A673 (cell line): ENCODE results near the gene PLIN4. TPM values are rescaled to one million over a fixed set of nuclear protein-coding genes. Genes with fewer than 3 reads are reported as not detected.

Experiments
- BruUV-seq: library from RNA; stranded (reverse); fragments of 400-500 nt; replicated peaks from 2 replicates; lab custom pipeline; 2021; lab: Mats Ljungman, UMichigan
- CTCF ChIA-PET: fragments of 300-600 bp; sonication (Branson Sonifier 250); formaldehyde crosslinking; loops from one replicate; lab custom pipeline; 2022; ENCODE audit warnings: antibody characterized with exemption; lab: Charles Lee
- POLR2A ChIA-PET: fragments of 300-600 bp; sonication (Branson Sonifier 250); formaldehyde crosslinking; loops from one replicate; lab custom pipeline; 2022; ENCODE audit warnings: antibody characterized with exemption; ENCODE audit not compliant: low non-redundant PET; lab: Charles Lee
- DNase-seq: peaks from one replicate; pipeline ENCODE4 v3.0.0-alpha.2; 2015; ENCODE audit warnings: low spot score
- H3K27ac ChIP-seq: fragments of 200-600 bp; sonication (generic); 2 replicates; pipeline ENCODE4 v1.5.1; 2016; ENCODE audit warnings: mixed run types, low read depth, mild to moderate bottlenecking, mixed read lengths, antibody characterized with exemption, low read length; ENCODE audit not compliant: poor library complexity, severe bottlenecking
- H3K27me3 ChIP-seq: fragments of 200-600 bp; sonication (generic); replicated peaks from 2 replicates; pipeline ENCODE4 v1.6.1; 2017; ENCODE audit warnings: mixed run types, low read depth, mild to moderate bottlenecking, mixed read lengths, antibody characterized with exemption, low read length; ENCODE audit not compliant: insufficient read depth, poor library complexity
- H3K36me3 ChIP-seq: fragments of 200-600 bp; sonication (generic); 2 replicates; pipeline ENCODE4 v1.6.1; 2016; ENCODE audit warnings: mixed run types, mild to moderate bottlenecking, mixed read lengths, antibody characterized with exemption, low read length; ENCODE audit not compliant: insufficient read depth, poor library complexity, severe bottlenecking
- H3K4me1 ChIP-seq: fragments of 200-600 bp; sonication (generic); 2 replicates; pipeline ENCODE4 v1.6.1; 2017; ENCODE audit warnings: mixed run types, mild to moderate bottlenecking, mixed read lengths, antibody characterized with exemption, low read length; ENCODE audit not compliant: insufficient read depth, poor library complexity, severe bottlenecking
- H3K4me3 ChIP-seq: fragments of 200-600 bp; sonication (generic); 2 replicates; pipeline ENCODE4 v1.5.1; 2016; ENCODE audit warnings: low read depth, mixed run types, mild to moderate bottlenecking, mixed read lengths, low read length; ENCODE audit not compliant: poor library complexity, severe bottlenecking
- H3K9me3 ChIP-seq: fragments of 200-600 bp; sonication (generic); 2 replicates; pipeline ENCODE4 v1.6.1; 2016; ENCODE audit warnings: mixed run types, low read depth, mild to moderate bottlenecking, mixed read lengths, antibody characterized with exemption, low read length; ENCODE audit not compliant: poor library complexity, severe bottlenecking
- EZH2 ChIP-seq: fragments of 200-600 bp; sonication (generic); IDR thresholded peaks from 2 replicates; pipeline ENCODE4 v1.6.1; 2017; ENCODE audit warnings: borderline replicate concordance, low read depth, mild to moderate bottlenecking, mixed read lengths, antibody characterized with exemption, low read length; ENCODE audit not compliant: poor library complexity, severe bottlenecking
- intact Hi-C: fragments of 100-400 bp; cut with micrococcal nuclease; formaldehyde crosslinking; loops from one replicate; pipeline ENCODE4 v1.10.0; 2022; ENCODE audit not compliant: unreplicated experiment
- total RNA-seq: library from RNA; stranded (reverse); gene quantifications from 2 replicates; pipeline ENCODE4 v1.2.3, GENCODE V29; 2021
- TF ChIP-seq, protein P1 (sequence below): fragments of 300-800, 200-600 bp; sonication (generic); conservative IDR thresholded peaks from 2 replicates; pipeline ENCODE4 v1.5.1; 2017; ENCODE audit warnings: low read depth, mild to moderate bottlenecking, antibody characterized with exemption, low read length, moderate library complexity, mixed read lengths

Gene PLIN4
- total RNA-seq, 1 experiment from 2014 or later, result 1.0 TPM

DNA sequence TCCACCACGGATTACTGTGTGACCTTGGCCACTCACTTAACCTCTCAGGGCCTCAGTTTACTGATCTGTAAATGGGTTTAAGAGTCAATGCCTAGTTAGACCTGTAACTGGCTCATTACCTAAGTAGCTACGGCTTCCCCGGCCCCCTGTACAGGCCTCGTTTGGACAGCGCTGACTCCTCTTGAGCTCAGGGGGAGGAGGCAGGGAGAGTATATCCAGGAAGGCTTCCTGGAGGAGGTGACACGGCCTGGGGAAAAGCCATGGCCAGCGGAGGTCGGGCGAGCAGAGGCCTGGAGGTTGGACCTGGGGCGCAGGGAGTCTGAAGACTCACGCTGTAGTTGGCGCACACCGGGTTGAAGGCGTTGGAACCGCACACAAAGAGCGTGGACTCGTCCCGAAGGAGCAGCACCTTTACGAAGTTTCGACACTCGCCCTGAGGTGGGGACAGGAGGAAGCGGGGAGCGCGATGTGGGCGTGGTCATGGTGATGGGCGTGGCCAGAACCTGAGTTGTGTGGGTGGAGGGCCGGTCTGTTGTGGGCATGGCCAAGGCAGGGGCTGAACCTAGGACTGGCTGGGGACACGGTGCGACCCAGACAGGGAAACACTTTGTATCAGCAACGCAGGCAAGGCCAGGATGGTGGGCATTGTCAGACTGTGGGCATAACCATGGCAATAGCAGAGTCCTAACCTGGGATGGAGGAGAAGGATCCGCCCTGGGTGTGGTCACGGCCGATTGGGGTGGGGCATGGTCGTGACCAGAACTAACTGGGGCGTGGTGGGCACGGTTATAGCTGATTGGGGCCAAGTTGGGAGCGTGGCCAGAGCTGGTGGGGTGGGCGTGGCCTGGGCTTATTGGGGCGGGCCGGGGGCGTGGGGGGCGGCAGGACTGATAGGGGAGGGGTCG, 37.6 kb upstream of the PLIN4 start:
- H3K9me3 ChIP-seq, result no peaks in the 10 kb centered on the region
- H3K4me3 ChIP-seq, result no peak overlapping the region
- no peaks in the 10 kb centered on the region for H3K4me1 ChIP-seq
- no peaks in the 10 kb centered on the region for H3K27me3 ChIP-seq
- TF ChIP-seq, protein P1, sequence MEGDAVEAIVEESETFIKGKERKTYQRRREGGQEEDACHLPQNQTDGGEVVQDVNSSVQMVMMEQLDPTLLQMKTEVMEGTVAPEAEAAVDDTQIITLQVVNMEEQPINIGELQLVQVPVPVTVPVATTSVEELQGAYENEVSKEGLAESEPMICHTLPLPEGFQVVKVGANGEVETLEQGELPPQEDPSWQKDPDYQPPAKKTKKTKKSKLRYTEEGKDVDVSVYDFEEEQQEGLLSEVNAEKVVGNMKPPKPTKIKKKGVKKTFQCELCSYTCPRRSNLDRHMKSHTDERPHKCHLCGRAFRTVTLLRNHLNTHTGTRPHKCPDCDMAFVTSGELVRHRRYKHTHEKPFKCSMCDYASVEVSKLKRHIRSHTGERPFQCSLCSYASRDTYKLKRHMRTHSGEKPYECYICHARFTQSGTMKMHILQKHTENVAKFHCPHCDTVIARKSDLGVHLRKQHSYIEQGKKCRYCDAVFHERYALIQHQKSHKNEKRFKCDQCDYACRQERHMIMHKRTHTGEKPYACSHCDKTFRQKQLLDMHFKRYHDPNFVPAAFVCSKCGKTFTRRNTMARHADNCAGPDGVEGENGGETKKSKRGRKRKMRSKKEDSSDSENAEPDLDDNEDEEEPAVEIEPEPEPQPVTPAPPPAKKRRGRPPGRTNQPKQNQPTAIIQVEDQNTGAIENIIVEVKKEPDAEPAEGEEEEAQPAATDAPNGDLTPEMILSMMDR, result no peak
- no peak for TF ChIP-seq EZH2
- DNase-seq, result no peak
- POLR2A ChIA-PET, result no interaction called here
- no peaks in the 10 kb centered on the region for H3K36me3 ChIP-seq
- CTCF ChIA-PET, result interaction anchor here (1.0 to 1.1 kb wide), 2 partner anchors 11 to 80 kb away, joined by 4 to 5 read pairs; no protein-coding TSS in a partner anchor
- BruUV-seq, result no TSS peak
- intact Hi-C loops, result no loop called here
- H3K27ac ChIP-seq, result no peak overlapping the region

DNA sequence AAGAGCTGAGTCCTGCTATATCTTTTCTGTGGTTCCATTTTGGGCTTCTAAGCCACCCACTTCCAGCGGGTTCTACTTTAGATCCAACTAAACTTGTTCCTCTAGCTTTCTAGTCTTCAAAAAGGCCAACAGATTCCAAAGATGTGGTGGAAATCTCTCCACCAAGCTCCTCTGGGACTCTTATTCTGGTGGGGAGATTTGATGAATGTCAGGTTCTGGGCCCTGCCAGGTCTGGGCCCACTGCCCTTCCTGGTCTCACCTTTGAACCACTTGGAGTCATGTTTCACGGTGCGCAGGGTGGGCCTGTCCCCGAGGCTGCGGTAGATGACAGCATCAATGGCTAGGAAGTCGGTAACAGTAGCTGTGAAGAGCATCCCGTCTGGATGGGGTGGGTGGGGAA, 36.4 kb upstream of the PLIN4 start:
- ChIA-PET CTCF (interaction anchor here (0.6 to 1.1 kb wide), 3 partner anchors 12 to 409 kb away, joined by 4 to 6 read pairs (median 5); no protein-coding TSS in a partner anchor), POLR2A (no interaction called here)

DNA sequence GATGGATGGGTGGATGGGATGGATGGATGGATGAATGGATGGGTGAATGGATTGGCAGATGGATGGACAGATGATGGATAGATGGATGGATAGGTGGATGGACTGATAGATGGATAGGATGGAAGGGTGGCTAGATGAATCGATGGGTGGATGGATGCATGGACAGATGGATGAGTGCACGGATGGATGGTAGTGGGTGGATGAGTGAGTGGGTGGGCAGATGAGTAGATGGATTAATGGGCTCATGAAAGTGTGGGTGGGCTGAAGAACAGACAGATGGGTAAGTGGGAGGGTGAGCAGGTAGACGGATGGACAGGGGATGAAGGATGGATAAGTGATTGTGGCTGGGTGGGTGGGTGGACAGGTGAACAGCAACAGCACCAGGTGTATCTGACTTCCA, 35.5 kb upstream of the PLIN4 start:
- DNase-seq, result no peak
- CTCF ChIA-PET, result no interaction called here
- no peak for TF ChIP-seq EZH2
- TF ChIP-seq, protein P1, result no peak
- Histone ChIP-seq H3K9me3 (no peaks in the 10 kb centered on the region), H3K4me1 (no peaks in the 10 kb centered on the region), H3K4me3 (no peak overlapping the region), H3K27ac (no peak overlapping the region), H3K36me3 (no peaks in the 10 kb centered on the region), H3K27me3 (no peaks in the 10 kb centered on the region)
- intact Hi-C loops, result no loop called here
- no TSS peak for BruUV-seq
- POLR2A ChIA-PET, result no interaction called here

More for the DNA sequence above, 36.4 kb upstream of the PLIN4 start:
- DNase-seq, result no peak
- no peak overlapping the region for H3K27ac ChIP-seq
- no peaks in the 10 kb centered on the region for H3K4me1 ChIP-seq
- no peak for TF ChIP-seq EZH2
- TF ChIP-seq, protein P1, result no peak
- H3K9me3 ChIP-seq, result no peaks in the 10 kb centered on the region
- H3K36me3 ChIP-seq, result no peaks in the 10 kb centered on the region
- H3K27me3 ChIP-seq, result no peaks in the 10 kb centered on the region
- BruUV-seq, result no TSS peak
- no peak overlapping the region for H3K4me3 ChIP-seq
- intact Hi-C loops, result no loop called here
